Peyer's patch (tissue), 4 donors: Measurements from ENCODE around the gene EN2.

ENCODE experiments used
- POLR2A ChIP-seq, 2 donors: fragments of 450-650 bp; IDR thresholded peaks; one replicate each; pipeline ENCODE4 v1.5.1; 2017; ENCODE audit warnings: antibody characterized with exemption in 2 of 2, mild to moderate bottlenecking in 2 of 2, moderate library complexity in 2 of 2
- TF ChIP-seq, protein P1 (sequence below), 6 experiments: fragments of 450-650 bp in 4 of 6; fragments of 200-600 bp in 2 of 6; sonication (generic) in 1 of 6; IDR thresholded peaks; one replicate each; pipeline ENCODE4 v1.5.1; 2017 to 2019; ENCODE audit warnings: antibody characterized with exemption in 6 of 6, mild to moderate bottlenecking in 3 of 6, moderate library complexity in 1 of 6

DNA sequence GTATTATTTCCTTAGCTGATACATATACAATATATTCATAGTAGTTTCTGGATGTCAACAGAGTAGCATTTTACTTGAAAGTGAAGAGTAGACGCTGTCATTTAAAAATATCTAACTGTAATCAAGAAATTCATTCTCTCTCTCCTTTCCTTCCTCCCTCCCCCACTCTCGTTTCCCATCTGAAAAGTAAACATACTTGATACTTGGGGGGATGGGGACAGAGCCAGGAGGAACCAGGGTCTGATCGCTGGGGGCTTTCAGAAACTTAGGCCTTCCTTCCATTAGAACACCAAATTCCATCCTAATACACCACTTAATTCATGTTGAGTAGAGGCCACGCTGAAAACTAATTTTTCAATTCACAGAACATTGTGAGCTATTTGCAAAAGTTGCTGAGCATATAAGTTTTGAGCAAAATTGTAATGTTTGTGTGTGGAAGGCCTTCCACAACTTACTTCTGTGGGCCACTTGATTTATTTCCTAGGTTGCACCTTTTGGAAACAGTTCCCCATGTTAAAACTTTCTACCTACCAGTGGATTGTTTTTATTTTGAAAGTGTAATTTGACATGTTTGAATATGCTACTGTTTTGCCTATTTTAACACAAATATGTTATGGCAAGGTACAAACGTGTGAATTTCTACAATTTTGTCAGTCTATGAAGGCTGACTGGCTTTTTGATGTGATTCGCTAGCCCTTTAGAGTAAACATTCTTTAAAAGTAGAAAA lies 53.2 kb downstream of the EN2 start:
- TF ChIP-seq, protein P1, sequence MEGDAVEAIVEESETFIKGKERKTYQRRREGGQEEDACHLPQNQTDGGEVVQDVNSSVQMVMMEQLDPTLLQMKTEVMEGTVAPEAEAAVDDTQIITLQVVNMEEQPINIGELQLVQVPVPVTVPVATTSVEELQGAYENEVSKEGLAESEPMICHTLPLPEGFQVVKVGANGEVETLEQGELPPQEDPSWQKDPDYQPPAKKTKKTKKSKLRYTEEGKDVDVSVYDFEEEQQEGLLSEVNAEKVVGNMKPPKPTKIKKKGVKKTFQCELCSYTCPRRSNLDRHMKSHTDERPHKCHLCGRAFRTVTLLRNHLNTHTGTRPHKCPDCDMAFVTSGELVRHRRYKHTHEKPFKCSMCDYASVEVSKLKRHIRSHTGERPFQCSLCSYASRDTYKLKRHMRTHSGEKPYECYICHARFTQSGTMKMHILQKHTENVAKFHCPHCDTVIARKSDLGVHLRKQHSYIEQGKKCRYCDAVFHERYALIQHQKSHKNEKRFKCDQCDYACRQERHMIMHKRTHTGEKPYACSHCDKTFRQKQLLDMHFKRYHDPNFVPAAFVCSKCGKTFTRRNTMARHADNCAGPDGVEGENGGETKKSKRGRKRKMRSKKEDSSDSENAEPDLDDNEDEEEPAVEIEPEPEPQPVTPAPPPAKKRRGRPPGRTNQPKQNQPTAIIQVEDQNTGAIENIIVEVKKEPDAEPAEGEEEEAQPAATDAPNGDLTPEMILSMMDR (IDR thresholded peaks at IDR 0.05): no peak
- TF ChIP-seq POLR2A (IDR thresholded peaks at IDR 0.05): no peak
